ENCODE data around the gene KCNMB1.

The KCNMB1 gene

GRCh38 chr5:170429014-170429413 lies 39.8 kb upstream of the KCNMB1 start:
- Histone ChIP-seq H3K27me3 (replicated peaks; ENCODE audit: insufficient read depth, low read length) (no peaks in the 10 kb centered on the region), H3K4me3 (ENCODE audit: low read length) (no peak overlapping the region), H3K9me2 (replicated peaks; ENCODE audit: insufficient read depth, low read length) (no peaks in the 10 kb centered on the region), H3K79me2 (ENCODE audit: low read length) (no peaks in the 10 kb centered on the region), H3K4me2 (ENCODE audit: low read depth, low read length) (no peak overlapping the region), H3K27ac (ENCODE audit: low read length) (no peak overlapping the region), H4K20me1 (ENCODE audit: insufficient read depth, low read length) (no peaks in the 10 kb centered on the region), H3K9ac (ENCODE audit: low read length) (no peak overlapping the region), H3K4me1 (ENCODE audit: low read length) (no peaks in the 10 kb centered on the region), H3F3A (ENCODE audit: insufficient read depth, low read length) (no peaks in the 10 kb centered on the region), H3K9me3 (replicated peaks; ENCODE audit: insufficient read depth, low read length) (no peaks in the 10 kb centered on the region), H3K36me3 (replicated peaks; ENCODE audit: insufficient read depth, low read length) (no peaks in the 10 kb centered on the region), H2AFZ (ENCODE audit: low read length) (no peak overlapping the region)
- TF ChIP-seq EZH2phosphoT487 (IDR thresholded peaks at IDR 0.05; ENCODE audit: low read length) = no peak
- no peak for DNase-seq

DNA sequence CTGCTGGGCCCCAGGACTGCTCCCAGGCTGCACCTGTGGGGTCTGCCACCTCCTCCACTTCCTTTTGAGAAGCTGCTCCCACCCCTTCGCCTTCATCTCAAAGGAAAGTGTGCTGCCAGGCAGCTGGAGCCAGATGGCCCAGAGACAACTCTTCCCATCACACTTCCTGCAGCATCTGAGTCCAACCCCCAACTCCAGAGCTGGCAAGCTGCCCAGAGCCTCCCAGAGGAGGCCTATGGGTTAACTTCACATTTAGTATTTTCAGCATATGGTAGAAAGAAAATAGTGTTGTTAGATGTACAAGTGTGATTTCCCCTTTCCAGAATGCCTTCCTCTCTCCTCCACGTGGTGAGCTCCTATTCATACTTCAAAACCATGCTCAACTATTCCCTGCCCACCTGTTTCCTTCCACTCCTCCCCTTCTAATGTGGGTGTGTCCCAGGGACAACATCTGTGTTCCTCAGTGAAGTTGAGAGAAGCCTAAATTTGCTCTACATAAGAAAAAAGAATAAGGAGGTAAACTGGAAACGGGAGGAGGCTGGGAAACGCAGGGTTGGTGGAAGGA lies 38.6 kb upstream of the KCNMB1 start:
- Histone ChIP-seq H3K9me2 (replicated peaks; ENCODE audit: insufficient read depth, low read length) (no peaks in the 10 kb centered on the region), H3K4me3 (ENCODE audit: low read length) (no peak overlapping the region), H4K20me1 (ENCODE audit: insufficient read depth, low read length) (no peaks in the 10 kb centered on the region), H3K9ac (ENCODE audit: low read length) (no peak overlapping the region), H3K27me3 (replicated peaks; ENCODE audit: insufficient read depth, low read length) (no peaks in the 10 kb centered on the region), H3K27ac (ENCODE audit: low read length) (no peak overlapping the region), H3K9me3 (replicated peaks; ENCODE audit: insufficient read depth, low read length) (no peaks in the 10 kb centered on the region), H2AFZ (ENCODE audit: low read length) (no peak overlapping the region), H3K4me1 (ENCODE audit: low read length) (no peaks in the 10 kb centered on the region), H3F3A (ENCODE audit: insufficient read depth, low read length) (no peaks in the 10 kb centered on the region), H3K79me2 (ENCODE audit: low read length) (no peaks in the 10 kb centered on the region), H3K36me3 (replicated peaks; ENCODE audit: insufficient read depth, low read length) (no peaks in the 10 kb centered on the region), H3K4me2 (ENCODE audit: low read depth, low read length) (no peak overlapping the region)
- TF ChIP-seq EZH2 (optimal IDR thresholded peaks at IDR 0.05; ENCODE audit: low read depth, low read length) = no peak
- TF ChIP-seq, protein P1, sequence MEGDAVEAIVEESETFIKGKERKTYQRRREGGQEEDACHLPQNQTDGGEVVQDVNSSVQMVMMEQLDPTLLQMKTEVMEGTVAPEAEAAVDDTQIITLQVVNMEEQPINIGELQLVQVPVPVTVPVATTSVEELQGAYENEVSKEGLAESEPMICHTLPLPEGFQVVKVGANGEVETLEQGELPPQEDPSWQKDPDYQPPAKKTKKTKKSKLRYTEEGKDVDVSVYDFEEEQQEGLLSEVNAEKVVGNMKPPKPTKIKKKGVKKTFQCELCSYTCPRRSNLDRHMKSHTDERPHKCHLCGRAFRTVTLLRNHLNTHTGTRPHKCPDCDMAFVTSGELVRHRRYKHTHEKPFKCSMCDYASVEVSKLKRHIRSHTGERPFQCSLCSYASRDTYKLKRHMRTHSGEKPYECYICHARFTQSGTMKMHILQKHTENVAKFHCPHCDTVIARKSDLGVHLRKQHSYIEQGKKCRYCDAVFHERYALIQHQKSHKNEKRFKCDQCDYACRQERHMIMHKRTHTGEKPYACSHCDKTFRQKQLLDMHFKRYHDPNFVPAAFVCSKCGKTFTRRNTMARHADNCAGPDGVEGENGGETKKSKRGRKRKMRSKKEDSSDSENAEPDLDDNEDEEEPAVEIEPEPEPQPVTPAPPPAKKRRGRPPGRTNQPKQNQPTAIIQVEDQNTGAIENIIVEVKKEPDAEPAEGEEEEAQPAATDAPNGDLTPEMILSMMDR (IDR thresholded peaks at IDR 0.05; ENCODE audit: low read length) = no peak
- no peak for TF ChIP-seq EZH2phosphoT487 (IDR thresholded peaks at IDR 0.05; ENCODE audit: low read length)
- DNase-seq = no peak

DNA sequence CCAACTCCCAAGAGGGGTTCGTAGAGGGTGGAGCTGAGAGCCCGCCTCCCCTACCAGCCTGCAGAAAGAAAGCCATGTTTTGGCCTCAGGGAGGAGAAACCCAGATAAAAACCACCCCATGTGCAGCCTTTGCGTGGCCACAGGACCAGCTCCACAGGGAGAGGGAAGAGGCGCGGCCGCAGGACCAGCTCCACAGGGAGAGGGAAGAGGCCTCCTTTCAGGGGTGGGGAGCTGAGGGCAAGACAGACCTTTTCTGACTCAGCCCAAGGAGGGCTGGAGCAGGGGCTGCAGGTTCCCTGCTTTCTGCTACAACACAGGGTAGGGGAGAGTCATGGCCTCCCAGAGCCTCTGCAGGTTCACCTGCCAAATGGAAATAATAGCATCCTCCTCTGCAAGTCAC lies 37.6 kb upstream of the KCNMB1 start:
- Histone ChIP-seq H3F3A (ENCODE audit: insufficient read depth, low read length) (no peaks in the 10 kb centered on the region), H3K27me3 (replicated peaks; ENCODE audit: insufficient read depth, low read length) (no peaks in the 10 kb centered on the region), H3K4me1 (ENCODE audit: low read length) (no peaks in the 10 kb centered on the region), H3K9me3 (replicated peaks; ENCODE audit: insufficient read depth, low read length) (no peaks in the 10 kb centered on the region), H3K9me2 (replicated peaks; ENCODE audit: insufficient read depth, low read length) (no peaks in the 10 kb centered on the region), H3K9ac (ENCODE audit: low read length) (no peak overlapping the region), H2AFZ (ENCODE audit: low read length) (no peak overlapping the region), H3K79me2 (ENCODE audit: low read length) (no peaks in the 10 kb centered on the region), H3K27ac (ENCODE audit: low read length) (no peak overlapping the region), H4K20me1 (ENCODE audit: insufficient read depth, low read length) (no peaks in the 10 kb centered on the region), H3K4me2 (ENCODE audit: low read depth, low read length) (no peak overlapping the region), H3K36me3 (replicated peaks; ENCODE audit: insufficient read depth, low read length) (no peaks in the 10 kb centered on the region), H3K4me3 (ENCODE audit: low read length) (no peak overlapping the region)
- DNase-seq = no peak
- no peak for TF ChIP-seq EZH2 (optimal IDR thresholded peaks at IDR 0.05; ENCODE audit: low read depth, low read length)
- TF ChIP-seq EZH2phosphoT487 (IDR thresholded peaks at IDR 0.05; ENCODE audit: low read length) = no peak
- TF ChIP-seq, protein P1 (IDR thresholded peaks at IDR 0.05; ENCODE audit: low read length) = no peak

DNA sequence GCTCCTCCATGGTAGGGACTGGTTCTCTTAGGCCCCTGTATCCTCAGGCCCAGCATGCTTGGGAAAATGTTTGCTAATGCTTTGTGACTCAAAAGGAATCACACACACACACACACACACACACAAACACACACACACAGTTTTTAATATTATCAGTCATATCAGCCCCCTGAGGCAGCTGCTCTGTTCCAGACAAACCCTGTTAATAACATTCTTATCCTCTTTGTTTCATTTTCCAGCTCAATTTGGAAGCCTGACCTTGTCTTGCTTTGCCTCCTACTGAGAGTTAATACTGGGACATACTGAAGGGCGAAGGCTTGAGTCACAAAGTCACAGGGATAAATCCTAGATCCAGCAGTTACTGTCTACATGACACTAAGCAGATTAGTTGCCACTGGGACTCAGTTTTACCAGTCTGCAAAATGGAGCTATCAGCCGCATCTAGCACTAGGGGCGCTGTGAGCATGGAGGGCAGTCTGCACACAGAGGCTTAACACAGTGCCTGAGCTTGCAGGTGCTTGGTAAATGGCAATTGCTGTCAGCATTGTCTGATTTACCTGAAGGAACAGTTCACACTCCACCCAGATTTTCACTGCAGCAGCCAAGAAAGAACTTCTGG lies 37.1 kb upstream of the KCNMB1 start:
- no peaks in the 10 kb centered on the region for H3K9me2 ChIP-seq (replicated peaks; ENCODE audit: insufficient read depth, low read length)
- H3K79me2 ChIP-seq (ENCODE audit: low read length) = no peaks in the 10 kb centered on the region
- H3K27me3 ChIP-seq (replicated peaks; ENCODE audit: insufficient read depth, low read length) = no peaks in the 10 kb centered on the region
- H3F3A ChIP-seq (ENCODE audit: insufficient read depth, low read length) = no peaks in the 10 kb centered on the region
- DNase-seq = no peak
- no peak overlapping the region for H3K4me3 ChIP-seq (ENCODE audit: low read length)
- TF ChIP-seq, protein P1 (IDR thresholded peaks at IDR 0.05; ENCODE audit: low read length) = peak; percentile 39
- TF ChIP-seq EZH2phosphoT487 (IDR thresholded peaks at IDR 0.05; ENCODE audit: low read length) = no peak
- no peaks in the 10 kb centered on the region for H4K20me1 ChIP-seq (ENCODE audit: insufficient read depth, low read length)
- no peak overlapping the region for H2AFZ ChIP-seq (ENCODE audit: low read length)
- no peaks in the 10 kb centered on the region for H3K9me3 ChIP-seq (replicated peaks; ENCODE audit: insufficient read depth, low read length)
- H3K4me1 ChIP-seq (ENCODE audit: low read length) = no peaks in the 10 kb centered on the region
- no peak overlapping the region for H3K9ac ChIP-seq (ENCODE audit: low read length)
- no peaks in the 10 kb centered on the region for H3K36me3 ChIP-seq (replicated peaks; ENCODE audit: insufficient read depth, low read length)
- no peak overlapping the region for H3K4me2 ChIP-seq (ENCODE audit: low read depth, low read length)
- H3K27ac ChIP-seq (ENCODE audit: low read length) = no peak overlapping the region

Data from MM.1S (cell line).